ENCODE results near the gene REEP3. TPM values are rescaled to one million over a fixed set of nuclear protein-coding genes. Genes with fewer than 3 reads are reported as not detected.
"Not testable (repeated sequence)": the region's sequence is repeated elsewhere in the genome, so short reads cannot be mapped to it uniquely, and the experiment has no call there.

The REEP3 gene
- total RNA-seq, 4 donors from 2014 or later: 63.4 to 79.6 (median 73.1) TPM

DNA sequence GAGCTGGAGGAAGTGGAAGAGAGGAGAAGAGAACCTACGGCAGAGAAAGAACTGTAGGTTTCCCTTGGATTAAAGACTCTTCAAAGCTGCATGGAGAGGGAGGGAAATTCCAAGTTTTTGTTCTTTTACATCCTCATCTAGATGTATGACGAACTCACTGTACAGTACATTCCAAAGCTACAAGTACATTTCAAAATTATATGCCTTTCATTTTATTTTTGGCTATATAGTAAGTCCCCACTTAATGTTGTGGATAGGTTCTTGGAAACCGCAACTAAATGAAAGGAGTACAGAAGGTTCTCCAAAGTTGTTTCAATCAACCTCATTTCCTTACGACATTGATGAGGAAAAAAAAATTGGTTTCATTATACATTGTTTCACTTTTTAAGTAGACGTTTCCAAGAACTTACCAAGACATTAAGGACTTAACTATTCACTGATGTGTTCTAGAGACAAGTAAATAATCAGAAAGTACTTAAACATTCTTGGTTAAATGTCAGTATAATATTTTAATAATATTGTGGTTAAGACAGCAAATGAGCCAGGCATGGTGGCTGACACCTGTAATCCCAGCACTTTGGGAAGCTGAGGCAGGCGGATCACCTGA is 39.3 kb upstream of the REEP3 start:
- intact Hi-C loops (cut with DNase I): no loop called here
- H3K4me3 ChIP-seq (replicated peaks in 1 of 3): no peak overlapping the region
- H3K9me3 ChIP-seq: no peaks in the 10 kb centered on the region
- no peak for DNase-seq
- peaks cover 22 to 31% of the 10 kb centered on the region in 2 donors for H3K4me1 ChIP-seq
- H3K36me3 ChIP-seq: no peaks in the 10 kb centered on the region
- peak overlapping the region in 1 of 3 donors; percentile 4 for H3K27ac ChIP-seq
- TF ChIP-seq, protein P1, sequence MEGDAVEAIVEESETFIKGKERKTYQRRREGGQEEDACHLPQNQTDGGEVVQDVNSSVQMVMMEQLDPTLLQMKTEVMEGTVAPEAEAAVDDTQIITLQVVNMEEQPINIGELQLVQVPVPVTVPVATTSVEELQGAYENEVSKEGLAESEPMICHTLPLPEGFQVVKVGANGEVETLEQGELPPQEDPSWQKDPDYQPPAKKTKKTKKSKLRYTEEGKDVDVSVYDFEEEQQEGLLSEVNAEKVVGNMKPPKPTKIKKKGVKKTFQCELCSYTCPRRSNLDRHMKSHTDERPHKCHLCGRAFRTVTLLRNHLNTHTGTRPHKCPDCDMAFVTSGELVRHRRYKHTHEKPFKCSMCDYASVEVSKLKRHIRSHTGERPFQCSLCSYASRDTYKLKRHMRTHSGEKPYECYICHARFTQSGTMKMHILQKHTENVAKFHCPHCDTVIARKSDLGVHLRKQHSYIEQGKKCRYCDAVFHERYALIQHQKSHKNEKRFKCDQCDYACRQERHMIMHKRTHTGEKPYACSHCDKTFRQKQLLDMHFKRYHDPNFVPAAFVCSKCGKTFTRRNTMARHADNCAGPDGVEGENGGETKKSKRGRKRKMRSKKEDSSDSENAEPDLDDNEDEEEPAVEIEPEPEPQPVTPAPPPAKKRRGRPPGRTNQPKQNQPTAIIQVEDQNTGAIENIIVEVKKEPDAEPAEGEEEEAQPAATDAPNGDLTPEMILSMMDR (IDR thresholded peaks at IDR 0.05): no peak
- no peak for TF ChIP-seq POLR2A (IDR thresholded peaks at IDR 0.05)
- 77 to 78% methylated on average over 6 of the region's 6 CpGs for WGBS, 2 donors
- no peaks in the 10 kb centered on the region for H3K27me3 ChIP-seq

DNA sequence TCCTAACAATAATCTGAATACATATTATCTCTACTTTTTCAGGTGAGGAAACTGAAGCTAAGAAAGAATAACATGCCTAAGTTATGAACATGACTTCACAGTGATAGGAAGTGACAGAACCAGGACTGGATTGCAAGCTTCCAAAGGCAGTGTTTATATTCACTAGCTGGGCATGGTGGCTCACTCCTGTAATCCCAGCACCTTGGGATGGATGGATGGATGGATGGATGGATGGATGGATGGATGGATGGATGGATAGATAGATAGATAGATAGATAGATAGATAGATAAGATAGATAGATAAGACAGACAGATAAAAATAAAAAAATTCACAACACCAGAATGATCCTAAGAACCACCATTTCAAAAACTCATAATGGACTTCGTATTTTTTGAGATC is 37.2 kb upstream of the REEP3 start:
- no peak overlapping the region for H3K27ac ChIP-seq
- H3K36me3 ChIP-seq: no peaks in the 10 kb centered on the region
- 96 to 98% methylated on average over 1 of the region's 1 CpG for WGBS, 2 donors
- no peak overlapping the region for H3K4me3 ChIP-seq (replicated peaks in 1 of 3)
- TF ChIP-seq, protein P1 (IDR thresholded peaks at IDR 0.05): no peak
- TF ChIP-seq POLR2A (IDR thresholded peaks at IDR 0.05): no peak
- H3K27me3 ChIP-seq: no peaks in the 10 kb centered on the region
- intact Hi-C loops (cut with DNase I): no loop called here
- H3K9me3 ChIP-seq: no peaks in the 10 kb centered on the region
- DNase-seq: no peak
- peaks cover 23 to 26% of the 10 kb centered on the region in 2 donors for H3K4me1 ChIP-seq

DNA sequence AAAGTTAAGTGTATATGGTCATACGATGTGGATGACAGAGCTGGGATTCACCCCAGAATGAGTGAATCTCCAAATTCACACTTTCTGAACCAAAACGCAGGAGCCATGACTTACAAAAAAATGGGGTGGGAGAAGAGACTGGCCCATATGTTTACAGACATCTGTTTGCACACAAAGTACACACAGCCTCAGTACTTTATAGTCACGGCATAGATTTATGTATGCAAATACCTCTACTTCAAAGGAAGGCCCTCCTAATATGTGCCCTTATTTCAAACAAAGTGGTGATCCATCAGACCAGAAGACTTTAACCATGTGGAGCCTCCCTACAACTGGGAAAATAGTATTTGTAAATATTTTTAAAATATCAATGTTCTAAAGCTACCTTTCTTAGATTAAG is 33.2 kb upstream of the REEP3 start:
- TF ChIP-seq, protein P1 (IDR thresholded peaks at IDR 0.05): no peak
- 90 to 94% methylated on average over 3 of the region's 3 CpGs for WGBS, 2 donors
- intact Hi-C loops (cut with DNase I): no loop called here
- Histone ChIP-seq H3K27ac (no peak overlapping the region), H3K4me3 (replicated peaks in 1 of 3) (no peak overlapping the region), H3K9me3 (no peaks in the 10 kb centered on the region), H3K4me1 (peaks cover 25 to 33% of the 10 kb centered on the region in 2 donors), H3K36me3 (no peaks in the 10 kb centered on the region), H3K27me3 (no peaks in the 10 kb centered on the region)
- DNase-seq: no peak

DNA sequence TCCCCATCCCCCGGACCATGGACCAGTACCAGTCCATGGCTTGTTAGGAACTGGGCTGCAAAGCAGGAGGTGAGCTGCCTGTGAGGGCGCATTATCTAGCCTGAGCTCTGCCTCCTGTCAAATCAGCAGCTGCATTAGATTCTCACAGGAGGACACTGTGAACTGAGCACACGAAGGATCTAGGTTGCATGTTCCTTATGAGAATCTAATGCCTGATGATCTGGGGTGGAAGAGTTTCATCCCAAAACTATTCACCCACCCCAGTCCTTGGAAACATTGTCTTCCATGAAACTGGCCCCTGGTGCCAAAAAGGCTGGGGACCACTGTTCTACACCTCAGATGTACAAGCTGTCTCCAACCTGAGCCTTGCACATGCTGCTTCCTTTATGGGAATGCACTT is 31.4 kb upstream of the REEP3 start:
- DNase-seq: no peak
- Histone ChIP-seq H3K27ac (no peak overlapping the region), H3K27me3 (no peaks in the 10 kb centered on the region), H3K4me3 (replicated peaks in 1 of 3) (no peak overlapping the region), H3K4me1 (peaks cover 22 to 33% of the 10 kb centered on the region in 2 donors), H3K9me3 (no peaks in the 10 kb centered on the region), H3K36me3 (no peaks in the 10 kb centered on the region)
- TF ChIP-seq POLR2A (IDR thresholded peaks at IDR 0.05): no peak
- TF ChIP-seq, protein P1 (IDR thresholded peaks at IDR 0.05): no peak
- intact Hi-C loops (cut with DNase I): no loop called here
- WGBS, 2 donors: 96 to 97% methylated on average over 3 of the region's 3 CpGs

DNA sequence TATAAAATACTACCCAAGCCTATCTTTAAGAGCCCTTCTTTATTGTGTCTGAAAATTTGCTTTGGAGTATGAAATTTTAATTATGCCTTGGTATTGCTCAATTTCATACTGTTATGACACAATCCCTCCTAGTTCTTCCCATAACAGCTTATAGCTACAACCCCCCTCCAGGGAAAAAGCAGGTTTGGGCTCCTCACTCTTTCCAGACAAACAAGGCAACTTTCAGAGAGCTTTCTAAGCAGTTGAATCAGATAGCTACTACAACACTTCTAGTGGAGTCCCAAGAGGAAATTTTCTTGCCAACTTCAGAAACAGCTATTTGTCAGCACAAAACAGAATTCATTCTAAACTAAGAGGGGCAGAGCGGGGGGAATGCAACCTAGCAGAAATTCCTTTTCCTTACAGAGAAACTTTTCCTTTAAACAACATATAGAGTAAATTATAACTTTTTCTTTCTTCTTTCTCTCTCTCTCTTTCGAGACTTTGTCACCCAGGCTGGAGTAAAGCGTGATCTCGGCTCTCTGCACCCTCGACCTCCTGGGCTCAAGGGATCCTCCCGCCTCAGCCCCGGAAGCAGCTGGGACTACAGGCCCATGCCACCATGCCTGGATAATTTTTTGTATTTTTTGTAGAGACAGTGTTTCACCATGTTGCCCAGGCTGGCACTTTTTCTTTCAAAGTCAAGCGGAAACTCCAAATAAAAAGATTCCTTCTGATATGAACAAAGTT is 29.4 kb upstream of the REEP3 start:
- no peaks in the 10 kb centered on the region for H3K27me3 ChIP-seq
- intact Hi-C loops (cut with DNase I): no loop called here
- TF ChIP-seq, protein P1 (IDR thresholded peaks at IDR 0.05): no peak
- no peak for TF ChIP-seq POLR2A (IDR thresholded peaks at IDR 0.05)
- WGBS, 2 donors: 58 to 63% methylated on average over 8 of the region's 8 CpGs
- H3K9me3 ChIP-seq: no peaks in the 10 kb centered on the region
- H3K27ac ChIP-seq: peak overlapping the region; percentile 52 to 70 (median 56)
- H3K4me3 ChIP-seq (replicated peaks in 1 of 3): no peak overlapping the region
- no peaks in the 10 kb centered on the region for H3K36me3 ChIP-seq
- peaks cover 15 to 20% of the 10 kb centered on the region in 2 donors for H3K4me1 ChIP-seq
- DNase-seq: peak; percentile 50 to 53

DNA sequence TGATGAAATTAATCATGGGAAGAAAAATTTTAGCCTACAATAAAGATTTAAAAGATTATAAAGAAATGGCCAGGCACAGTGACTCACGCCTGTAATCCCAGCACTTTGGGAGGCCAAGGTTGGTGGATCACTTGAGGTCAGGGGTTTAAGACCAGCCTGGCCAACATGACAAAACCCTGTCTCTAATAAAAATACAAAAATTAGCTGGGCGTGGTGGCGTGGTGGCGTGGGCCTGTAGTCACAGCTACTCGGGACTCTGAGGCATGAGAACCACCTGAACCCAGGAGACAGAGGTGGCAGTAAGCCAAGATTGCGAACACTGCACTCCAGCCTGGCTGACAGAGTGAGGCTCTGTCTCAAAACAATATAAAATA is 28.9 kb upstream of the REEP3 start:
- H3K9me3 ChIP-seq; H3K27me3 ChIP-seq; intact Hi-C loops (cut with DNase I); H3K4me3 ChIP-seq (replicated peaks in 1 of 3); H3K36me3 ChIP-seq: not testable (repeated sequence)
- WGBS, 2 donors: 70 to 71% methylated on average over 6 of the region's 6 CpGs
- DNase-seq: peak; percentile 22 to 33
- Histone ChIP-seq H3K27ac (peak overlapping the region; percentile 52 to 70 (median 56)), H3K4me1 (peaks cover 13 to 21% of the 10 kb centered on the region in 2 donors)

Measured in thyroid gland (tissue), 4 donors.